PFSK-1 (cell line): ENCODE data around the gene MKLN1.

Source experiments
- FOXP2 ChIP-seq: optimal IDR thresholded peaks from 2 replicates; pipeline ENCODE3; 2011; ENCODE audit warnings: borderline replicate concordance, control low read depth, inconsistent platforms; ENCODE audit not compliant: insufficient read depth; ENCODE audit errors: extremely low read length, extremely low read depth
- POLR2AphosphoS5 ChIP-seq: IDR thresholded peaks from 2 replicates; pipeline ENCODE4 v1.6.1; 2012; ENCODE audit warnings: low read depth, mild to moderate bottlenecking, control low read depth, low read length, moderate library complexity
- SIN3A ChIP-seq: IDR thresholded peaks from 2 replicates; pipeline ENCODE4 v1.6.1; 2012; ENCODE audit warnings: mild to moderate bottlenecking, low read length, moderate library complexity, borderline replicate concordance; ENCODE audit not compliant: insufficient read depth
- TAF1 ChIP-seq: IDR thresholded peaks from 2 replicates; pipeline ENCODE4 v1.6.1; 2012; ENCODE audit warnings: low read length, control low read depth, borderline replicate concordance; ENCODE audit not compliant: insufficient read depth
- TF ChIP-seq, protein P1 (sequence below), 2 experiments: IDR thresholded peaks; 2 replicates each; pipeline versions ENCODE4 v1.6.1 to v1.8.0; 2011 to 2012; ENCODE audit warnings: low read depth in 2 of 2, low read length in 2 of 2, control low read depth in 1 of 2, inconsistent platforms in 1 of 2, mild to moderate bottlenecking in 1 of 2, moderate library complexity in 1 of 2; ENCODE audit not compliant: insufficient read depth in 1 of 2

The MKLN1 gene

GRCh38 chr7:131403322-131403721, 75.6 kb downstream of the MKLN1 start:
- TF ChIP-seq SIN3A (no peak), TAF1 (no peak), FOXP2 (no peak), POLR2AphosphoS5 (no peak)
- TF ChIP-seq, protein P1, sequence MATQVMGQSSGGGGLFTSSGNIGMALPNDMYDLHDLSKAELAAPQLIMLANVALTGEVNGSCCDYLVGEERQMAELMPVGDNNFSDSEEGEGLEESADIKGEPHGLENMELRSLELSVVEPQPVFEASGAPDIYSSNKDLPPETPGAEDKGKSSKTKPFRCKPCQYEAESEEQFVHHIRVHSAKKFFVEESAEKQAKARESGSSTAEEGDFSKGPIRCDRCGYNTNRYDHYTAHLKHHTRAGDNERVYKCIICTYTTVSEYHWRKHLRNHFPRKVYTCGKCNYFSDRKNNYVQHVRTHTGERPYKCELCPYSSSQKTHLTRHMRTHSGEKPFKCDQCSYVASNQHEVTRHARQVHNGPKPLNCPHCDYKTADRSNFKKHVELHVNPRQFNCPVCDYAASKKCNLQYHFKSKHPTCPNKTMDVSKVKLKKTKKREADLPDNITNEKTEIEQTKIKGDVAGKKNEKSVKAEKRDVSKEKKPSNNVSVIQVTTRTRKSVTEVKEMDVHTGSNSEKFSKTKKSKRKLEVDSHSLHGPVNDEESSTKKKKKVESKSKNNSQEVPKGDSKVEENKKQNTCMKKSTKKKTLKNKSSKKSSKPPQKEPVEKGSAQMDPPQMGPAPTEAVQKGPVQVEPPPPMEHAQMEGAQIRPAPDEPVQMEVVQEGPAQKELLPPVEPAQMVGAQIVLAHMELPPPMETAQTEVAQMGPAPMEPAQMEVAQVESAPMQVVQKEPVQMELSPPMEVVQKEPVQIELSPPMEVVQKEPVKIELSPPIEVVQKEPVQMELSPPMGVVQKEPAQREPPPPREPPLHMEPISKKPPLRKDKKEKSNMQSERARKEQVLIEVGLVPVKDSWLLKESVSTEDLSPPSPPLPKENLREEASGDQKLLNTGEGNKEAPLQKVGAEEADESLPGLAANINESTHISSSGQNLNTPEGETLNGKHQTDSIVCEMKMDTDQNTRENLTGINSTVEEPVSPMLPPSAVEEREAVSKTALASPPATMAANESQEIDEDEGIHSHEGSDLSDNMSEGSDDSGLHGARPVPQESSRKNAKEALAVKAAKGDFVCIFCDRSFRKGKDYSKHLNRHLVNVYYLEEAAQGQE (IDR thresholded peaks at IDR 0.05; ENCODE audit: insufficient read depth in 1 of 2, low read depth in 2 of 2, low read length in 2 of 2), result no peak

DNA sequence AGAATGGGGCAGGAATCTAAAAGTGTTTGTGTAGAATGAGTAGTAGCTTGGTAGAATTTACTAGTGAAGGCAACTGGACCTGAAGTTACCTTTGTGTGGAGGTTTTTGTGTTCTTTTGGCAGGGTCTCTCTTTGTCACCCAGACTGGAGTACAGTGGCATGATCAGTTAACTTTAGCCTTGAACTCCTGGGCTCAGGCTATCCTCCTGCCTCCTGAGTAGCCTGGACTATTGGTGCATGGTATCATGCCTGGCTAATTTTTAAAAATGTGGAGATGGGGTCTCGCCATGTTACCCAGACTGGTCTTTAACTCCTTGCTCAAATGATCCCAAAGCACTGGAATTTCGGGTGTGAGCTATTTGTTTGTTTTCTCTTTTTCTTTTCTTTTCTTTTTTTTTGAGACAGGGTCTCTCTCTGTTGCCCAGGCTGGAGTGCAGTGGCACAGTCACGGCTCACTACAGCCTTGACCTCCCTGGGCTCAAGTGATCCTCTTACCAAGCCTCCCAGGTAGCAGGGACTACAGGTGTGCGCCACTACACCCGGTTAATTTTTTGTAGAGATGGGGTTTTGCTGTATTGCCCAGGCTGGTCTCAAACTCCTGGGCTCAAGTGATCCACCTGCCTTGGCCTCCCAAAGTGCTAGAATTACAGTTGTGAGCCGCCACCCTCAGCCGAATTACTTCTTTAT, 76.7 kb downstream of the MKLN1 start:
- TF ChIP-seq TAF1 (no peak), FOXP2 (no peak), SIN3A (no peak), POLR2AphosphoS5 (no peak)
- TF ChIP-seq, protein P1 (IDR thresholded peaks at IDR 0.05; ENCODE audit: insufficient read depth in 1 of 2, low read depth in 2 of 2, low read length in 2 of 2), result no peak

DNA sequence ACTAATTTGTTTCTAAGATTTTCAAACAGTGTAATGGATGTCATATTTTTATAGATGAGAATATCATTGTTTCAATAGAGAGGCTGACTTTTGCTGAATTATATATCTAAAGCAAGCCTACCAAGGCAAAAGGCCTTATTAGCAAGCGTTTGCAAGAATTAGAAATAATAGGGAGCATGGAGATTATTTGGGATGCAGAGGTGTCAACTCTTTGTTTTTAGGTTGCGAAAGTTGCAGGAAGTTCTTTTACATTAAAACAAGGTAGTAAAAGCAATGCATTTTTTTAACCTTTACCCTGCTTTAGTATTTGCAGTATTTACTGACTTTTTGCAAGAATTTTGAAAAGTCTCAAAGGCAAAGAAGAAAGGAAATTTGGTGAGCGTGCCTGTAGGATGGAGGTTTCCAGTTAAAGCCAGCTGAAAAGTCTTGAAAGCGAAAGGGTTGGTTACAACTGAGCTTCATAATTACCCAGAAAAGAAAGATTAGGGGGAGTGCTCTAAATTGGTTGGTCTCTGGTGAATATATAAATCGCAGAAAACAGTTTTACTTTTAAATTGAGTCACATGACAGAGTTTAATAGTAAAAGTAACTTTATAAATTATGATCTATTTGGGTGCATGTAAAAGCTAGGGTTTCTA, 81.6 kb downstream of the MKLN1 start:
- TF ChIP-seq SIN3A (no peak), FOXP2 (no peak), POLR2AphosphoS5 (no peak)
- TF ChIP-seq, protein P1 (IDR thresholded peaks at IDR 0.05; ENCODE audit: insufficient read depth in 1 of 2, low read depth in 2 of 2, low read length in 2 of 2), result no peak

GRCh38 chr7:131412031-131412430, 84.4 kb downstream of the MKLN1 start:
- TF ChIP-seq TAF1 (no peak), POLR2AphosphoS5 (no peak), FOXP2 (no peak), SIN3A (no peak)
- TF ChIP-seq, protein P1 (IDR thresholded peaks at IDR 0.05; ENCODE audit: insufficient read depth in 1 of 2, low read depth in 2 of 2, low read length in 2 of 2), result no peak
